HG02678 (cell line): ENCODE data around the gene NHLH2.

Experiments used
- ATAC-seq: cut with Tn5 transposase; IDR thresholded peaks from one replicate; pipeline ENCODE4 v1.9.1; 2021; ENCODE audit warnings: mild to moderate bottlenecking, moderate library complexity; ENCODE audit not compliant: unreplicated experiment

Gene NHLH2

DNA sequence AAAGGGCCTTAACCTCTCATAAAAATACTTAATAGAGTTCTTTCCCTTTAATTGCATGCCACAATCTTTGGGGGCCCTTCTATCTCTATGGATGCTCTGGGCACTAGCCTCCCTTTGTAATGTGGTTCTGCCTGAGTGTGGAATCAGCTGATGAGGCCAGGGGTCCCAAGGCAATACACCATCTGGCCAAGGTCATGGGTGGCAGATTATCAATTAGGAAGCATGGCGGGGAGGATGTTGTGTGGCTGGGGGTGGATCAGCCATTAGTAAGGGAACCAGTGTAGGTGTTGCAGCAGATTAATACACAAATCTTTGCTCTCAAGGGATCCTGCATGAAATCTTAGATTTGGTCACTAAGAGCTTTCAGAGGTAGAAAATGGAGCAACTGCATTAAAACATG, 35.3 kb downstream of the NHLH2 start:
- ATAC-seq: no peak

DNA sequence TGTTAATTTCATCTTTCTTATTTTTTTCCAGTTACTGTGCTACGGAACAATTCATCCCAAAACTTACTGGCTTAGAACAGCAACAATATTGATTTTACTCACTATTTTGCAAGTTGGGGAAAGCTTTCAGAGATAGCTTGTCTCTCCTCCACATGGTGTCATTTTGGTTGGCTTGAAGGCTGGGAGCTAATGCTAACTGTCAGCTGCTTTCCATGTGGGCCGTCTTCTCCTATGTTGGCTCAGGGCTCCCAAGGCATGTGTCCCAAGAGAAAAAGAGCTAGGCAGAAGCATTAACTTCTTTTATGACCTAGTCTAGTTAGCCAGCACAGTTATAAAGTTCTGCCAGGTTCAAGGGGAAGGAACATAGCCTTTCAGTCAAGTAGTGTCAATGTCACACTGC, 38.5 kb downstream of the NHLH2 start:
- no peak for ATAC-seq

DNA sequence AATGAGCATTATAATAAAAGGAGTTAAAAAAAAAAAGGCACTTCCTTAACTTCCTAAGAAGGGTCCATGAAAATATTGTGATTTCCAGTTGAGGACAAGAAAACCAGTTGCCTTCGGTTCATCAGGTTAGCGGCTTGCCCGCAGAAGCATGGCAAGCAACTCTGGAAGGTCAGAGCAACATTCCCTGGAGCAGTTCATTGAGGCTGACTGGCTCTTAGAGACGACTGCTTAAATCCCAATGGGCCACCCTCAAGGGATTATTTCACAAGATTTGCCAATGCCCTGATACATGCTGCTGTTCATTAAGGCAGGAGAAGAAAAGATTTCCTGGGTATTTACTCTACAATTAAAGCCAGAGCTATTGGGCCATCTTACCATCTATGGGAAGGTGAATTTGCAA, 43.4 kb downstream of the NHLH2 start:
- ATAC-seq: no peak

DNA sequence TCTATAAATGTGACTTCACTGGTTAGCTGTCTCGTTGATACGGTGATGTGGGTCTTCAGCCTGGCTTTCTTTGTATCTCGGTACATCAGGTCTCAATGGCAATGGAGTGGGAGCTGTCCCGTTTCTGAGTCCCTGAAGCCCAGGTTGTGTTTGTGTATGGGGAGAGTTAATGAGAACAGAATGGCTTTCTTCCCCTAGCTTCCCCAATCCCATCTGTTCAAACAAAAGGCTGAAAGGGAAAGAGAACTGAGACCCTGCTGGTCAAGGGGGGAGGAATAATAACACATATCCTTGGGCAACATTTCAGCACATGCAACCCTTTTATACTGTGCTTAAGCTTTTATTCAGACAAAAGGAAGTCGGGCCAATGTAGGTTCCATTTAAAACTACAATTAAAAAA, 44.0 kb downstream of the NHLH2 start:
- ATAC-seq: no peak

DNA sequence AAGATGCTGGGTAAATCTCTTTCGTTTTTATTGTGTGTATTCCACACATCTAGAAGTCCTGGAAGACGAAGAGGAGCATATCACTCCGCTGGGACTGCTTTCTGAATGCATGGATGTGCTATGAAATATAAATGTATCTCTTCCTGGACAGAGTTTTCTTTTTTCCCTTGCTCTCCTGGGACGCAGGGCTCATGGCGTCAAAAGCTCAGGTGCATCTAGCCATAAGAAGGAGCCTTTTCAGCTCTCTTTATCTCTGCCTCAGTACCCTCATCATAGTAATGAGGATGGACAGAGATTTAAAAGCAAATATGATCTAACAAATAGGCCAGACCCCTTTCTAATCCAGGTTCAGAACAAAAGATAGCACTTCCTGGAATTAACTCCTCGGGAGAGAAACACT, 44.9 kb downstream of the NHLH2 start:
- no peak for ATAC-seq

DNA sequence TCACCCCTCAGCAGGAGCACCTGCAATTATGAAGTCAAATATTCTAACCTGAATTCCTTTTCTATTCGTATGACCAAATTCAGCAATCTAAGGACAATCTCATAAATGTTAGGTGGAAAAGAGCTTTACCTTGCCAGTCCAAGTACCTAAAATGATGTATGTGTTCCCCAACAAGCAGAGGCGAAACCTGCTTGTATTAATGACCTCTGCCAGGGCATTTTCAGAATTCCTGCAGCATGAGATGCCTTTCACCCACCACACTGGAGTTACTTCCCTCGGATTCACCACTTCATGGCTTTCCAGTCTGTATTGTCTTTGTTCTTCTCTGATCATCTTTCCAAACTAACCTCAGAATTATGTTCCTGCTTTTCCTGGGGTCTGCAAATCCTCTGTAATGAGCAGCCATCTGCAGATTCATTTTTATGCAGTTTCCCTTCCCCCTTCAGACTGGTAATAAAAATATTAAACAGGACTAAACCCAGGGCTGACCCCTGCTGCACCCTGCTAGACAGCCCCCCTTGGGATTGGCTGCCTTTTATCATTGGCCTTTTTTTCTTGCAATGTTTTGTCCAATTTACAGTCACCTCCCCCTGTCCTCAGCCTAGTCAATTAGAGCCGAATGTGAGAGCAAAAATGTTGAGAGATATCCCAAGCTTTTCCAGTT, 45.8 kb downstream of the NHLH2 start:
- ATAC-seq: no peak

DNA sequence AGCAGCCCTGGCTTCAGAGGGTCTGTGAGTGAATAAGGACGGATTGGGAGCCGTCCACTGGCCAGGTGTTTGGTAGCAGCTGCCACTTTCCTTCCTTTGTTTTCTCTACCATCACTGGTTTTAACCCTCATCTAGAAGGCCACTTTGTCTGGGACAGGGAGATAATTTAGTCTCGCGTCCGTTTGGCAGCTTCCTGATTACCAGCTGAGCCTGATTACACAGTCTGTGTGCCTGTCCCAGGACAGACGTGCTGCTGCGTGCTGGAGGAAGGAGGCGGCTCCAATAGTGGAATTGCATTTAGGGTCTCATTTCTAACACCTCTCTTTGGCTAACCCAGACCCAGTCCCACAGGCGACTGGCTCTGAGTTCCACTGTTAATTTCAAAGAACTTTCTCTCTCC, 47.8 kb downstream of the NHLH2 start:
- no peak for ATAC-seq

DNA sequence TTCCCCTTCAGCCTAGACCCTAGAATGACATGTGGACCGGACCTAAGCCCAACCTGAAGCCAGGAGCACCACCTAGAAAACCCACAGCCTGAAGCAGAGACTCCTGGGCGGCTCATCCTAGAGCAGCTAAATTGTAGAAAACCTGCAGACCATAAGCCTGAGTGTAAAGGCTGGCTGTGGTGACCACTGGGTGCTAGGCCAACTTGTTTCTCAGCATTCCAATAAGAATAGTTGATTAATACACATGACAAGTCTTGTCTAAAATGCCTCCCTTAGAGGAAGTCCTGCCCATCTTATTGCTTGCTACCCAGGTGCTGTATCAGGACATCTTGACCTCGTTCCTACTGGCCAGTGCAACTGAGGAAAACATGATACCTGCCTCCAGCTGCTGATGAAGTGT, 49.1 kb downstream of the NHLH2 start:
- ATAC-seq: no peak

DNA sequence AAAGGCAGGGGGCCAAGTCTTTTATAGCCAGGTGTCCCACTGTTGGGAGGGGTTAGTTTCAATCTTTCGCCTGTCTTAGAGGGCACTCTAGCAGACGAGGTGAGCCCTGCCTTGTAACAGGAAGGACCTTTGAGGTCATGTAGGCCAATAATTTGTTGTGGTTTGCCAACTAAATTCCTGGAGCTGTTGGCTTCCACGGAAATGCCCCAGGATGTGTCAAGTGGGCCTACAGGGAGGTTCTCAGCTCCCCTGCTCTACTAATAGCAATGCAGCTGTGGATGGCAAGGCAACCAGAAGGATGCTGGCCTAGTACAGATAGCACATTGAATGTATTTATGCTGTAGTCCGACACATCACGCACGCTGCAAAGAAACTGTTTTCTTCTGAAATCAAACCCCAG, 50.1 kb downstream of the NHLH2 start:
- no peak for ATAC-seq

DNA sequence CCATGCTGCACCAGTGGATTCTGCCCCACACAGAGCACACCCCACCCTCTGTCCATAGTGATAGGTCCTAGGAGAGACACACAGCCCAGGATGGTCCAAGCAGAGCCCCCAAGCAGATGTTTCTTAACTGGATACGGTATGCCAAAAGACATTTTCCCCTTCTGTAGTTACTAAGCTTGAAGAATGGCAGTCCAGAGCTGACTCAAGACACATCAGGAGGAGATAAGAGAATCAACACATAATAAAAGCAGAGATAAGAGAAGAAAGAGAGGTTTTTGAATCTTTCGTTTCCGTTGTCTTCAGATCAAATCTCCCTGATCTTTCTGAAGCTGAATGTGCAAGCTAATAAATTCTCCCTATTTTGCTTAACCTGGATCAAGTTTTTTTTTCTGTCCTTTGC, 50.6 kb downstream of the NHLH2 start:
- ATAC-seq: no peak
